Mesenchymal stem cell (in vitro differentiated cells and primary cell): ENCODE results near the gene CCT8.

ENCODE experiments used
- DNase-seq: peaks from one replicate; pipeline ENCODE4 v3.0.0-alpha.2; 2013
- H2AFZ ChIP-seq: one replicate; pipeline ENCODE4 v1.6.1; 2013; ENCODE audit warnings: low read depth, mild to moderate bottlenecking, control low read depth, inconsistent platforms, low read length, moderate library complexity
- H2AK5ac ChIP-seq: 2 replicates; pipeline ENCODE4 v1.6.1; 2013; ENCODE audit warnings: low read length, moderate library complexity, mild to moderate bottlenecking, inconsistent platforms; ENCODE audit not compliant: severe bottlenecking
- H2BK120ac ChIP-seq: one replicate; pipeline ENCODE4 v1.6.1; 2013; ENCODE audit warnings: low read depth, mild to moderate bottlenecking, inconsistent platforms, low read length, moderate library complexity
- H2BK12ac ChIP-seq, 2 experiments: one replicate each; pipeline ENCODE4 v1.6.1; 2013; ENCODE audit warnings: inconsistent platforms in 2 of 2, low read length in 2 of 2, mild to moderate bottlenecking in 2 of 2, moderate library complexity in 2 of 2, control low read depth in 1 of 2
- H2BK15ac ChIP-seq: one replicate; pipeline ENCODE4 v1.6.1; 2013; ENCODE audit warnings: mild to moderate bottlenecking, low read depth, inconsistent platforms; ENCODE audit not compliant: poor library complexity, severe bottlenecking
- H2BK5ac ChIP-seq: 2 replicates; pipeline ENCODE4 v1.6.1; 2013; ENCODE audit warnings: low read depth, mild to moderate bottlenecking, low read length, control low read depth, inconsistent platforms; ENCODE audit not compliant: poor library complexity, severe bottlenecking
- H3K14ac ChIP-seq, 2 experiments: one replicate each; pipeline ENCODE4 v1.6.1; 2013; ENCODE audit warnings: inconsistent platforms in 2 of 2, low read length in 2 of 2, control low read depth in 1 of 2, mild to moderate bottlenecking in 1 of 2, moderate library complexity in 1 of 2
- H3K18ac ChIP-seq, 2 experiments: one replicate each; pipeline ENCODE4 v1.6.1; 2013; ENCODE audit warnings: inconsistent platforms in 2 of 2, low read length in 2 of 2, control low read depth in 1 of 2, low read depth in 1 of 2, mild to moderate bottlenecking in 1 of 2
- H3K23ac ChIP-seq, 2 experiments: one replicate each; pipeline ENCODE4 v1.6.1; 2013; ENCODE audit warnings: inconsistent platforms in 2 of 2, low read length in 2 of 2, mild to moderate bottlenecking in 2 of 2, moderate library complexity in 2 of 2, control low read depth in 1 of 2
- H3K27ac ChIP-seq: 2 replicates; pipeline ENCODE4 v1.5.1; 2013; ENCODE audit warnings: mild to moderate bottlenecking, moderate library complexity, low read length, control low read depth, inconsistent platforms; ENCODE audit not compliant: poor library complexity, severe bottlenecking
- H3K27me3 ChIP-seq, 2 experiments: 2 replicates each; pipeline versions ENCODE4 v1.6.1 to v1.7.0; 2013; ENCODE audit warnings: low read length in 2 of 2, mild to moderate bottlenecking in 2 of 2, moderate library complexity in 2 of 2, control low read depth in 1 of 2, inconsistent platforms in 1 of 2; ENCODE audit not compliant: control insufficient read depth in 1 of 2, insufficient read depth in 1 of 2
- H3K36me3 ChIP-seq, 2 experiments: 2 replicates each; pipeline versions ENCODE4 v1.6.1 to v1.7.0; 2013; ENCODE audit warnings: low read length in 2 of 2, control low read depth in 1 of 2, inconsistent platforms in 1 of 2, low read depth in 1 of 2, mild to moderate bottlenecking in 1 of 2; ENCODE audit not compliant: insufficient read depth in 2 of 2, control insufficient read depth in 1 of 2
- H3K4ac ChIP-seq, 2 experiments: one replicate each; pipeline ENCODE4 v1.6.1; 2013; ENCODE audit warnings: inconsistent platforms in 2 of 2, low read length in 2 of 2, mild to moderate bottlenecking in 2 of 2, moderate library complexity in 2 of 2, control low read depth in 1 of 2, low read depth in 1 of 2
- H3K4me1 ChIP-seq: 2 replicates; pipeline ENCODE4 v1.6.1; 2013; ENCODE audit warnings: low read depth, low read length, control low read depth; ENCODE audit not compliant: control insufficient read depth, insufficient read depth
- H3K4me2 ChIP-seq: 2 replicates; pipeline ENCODE4 v1.6.1; 2013; ENCODE audit warnings: low read length, mild to moderate bottlenecking, inconsistent platforms; ENCODE audit not compliant: poor library complexity, severe bottlenecking
- H3K4me3 ChIP-seq, 2 experiments: 2 replicates each; pipeline versions ENCODE4 v1.5.1 to v1.7.0; 2013; ENCODE audit warnings: low read length in 2 of 2, mild to moderate bottlenecking in 2 of 2, control low read depth in 1 of 2, low read depth in 1 of 2; ENCODE audit not compliant: insufficient read depth in 1 of 2
- H3K79me1 ChIP-seq: replicated peaks from 2 replicates; pipeline ENCODE4 v1.6.1; 2013; ENCODE audit warnings: mild to moderate bottlenecking, control low read depth, low read length, inconsistent platforms; ENCODE audit not compliant: poor library complexity, severe bottlenecking
- H3K9ac ChIP-seq: 2 replicates; pipeline ENCODE4 v1.7.0; 2013; ENCODE audit warnings: mild to moderate bottlenecking, low read length, moderate library complexity
- H3K9me3 ChIP-seq: 2 replicates; pipeline ENCODE4 v1.7.0; 2013; ENCODE audit warnings: mild to moderate bottlenecking, low read length; ENCODE audit not compliant: control insufficient read depth
- H4K8ac ChIP-seq: one replicate; pipeline ENCODE4 v1.6.1; 2013; ENCODE audit warnings: inconsistent platforms, mild to moderate bottlenecking, low read length, moderate library complexity
- H4K91ac ChIP-seq: one replicate; pipeline ENCODE4 v1.6.1; 2013; ENCODE audit warnings: mild to moderate bottlenecking, low read length, inconsistent platforms
- WGBS: methylation state at CpG from one replicate; pipeline ENCODE4 v1.1.7; 2013; ENCODE audit warnings: mixed read lengths; 5-methylcytosine and 5-hydroxymethylcytosine counted together

The CCT8 gene

DNA sequence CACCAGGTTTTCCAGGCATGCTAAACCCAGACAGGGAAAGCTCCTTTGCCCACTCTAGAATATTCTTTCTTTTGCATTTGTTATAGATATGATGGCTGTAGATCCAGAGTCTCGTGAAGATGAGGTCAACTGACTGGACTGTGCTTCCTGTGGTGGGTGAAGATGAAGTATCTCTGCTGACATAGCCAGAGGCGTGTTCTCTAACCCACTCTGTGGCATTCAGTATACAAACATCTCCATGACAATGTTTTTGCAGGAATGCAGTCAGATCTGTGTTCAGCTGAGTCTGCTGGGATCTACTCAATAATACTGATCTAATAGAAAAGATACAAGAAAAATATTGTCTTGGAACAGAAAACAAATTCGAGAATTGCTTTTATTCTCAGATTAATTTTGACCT, 65.6 kb downstream of the CCT8 start:
- no peaks in the 10 kb centered on the region for H3K27me3 ChIP-seq
- no peak overlapping the region for H3K23ac ChIP-seq
- no peak overlapping the region for H3K18ac ChIP-seq
- H3K9ac ChIP-seq: peak overlapping the region; percentile 62
- no peak overlapping the region for H3K4me2 ChIP-seq
- no peak overlapping the region for H2BK15ac ChIP-seq
- H3K4me3 ChIP-seq: no peak overlapping the region
- no peak overlapping the region for H2AK5ac ChIP-seq
- no peak overlapping the region for H2AFZ ChIP-seq
- H4K8ac ChIP-seq: no peak overlapping the region
- H3K4me1 ChIP-seq: peaks cover 3% of the 10 kb centered on the region
- H3K36me3 ChIP-seq: peaks cover 6 to 28% of the 10 kb centered on the region in 2 experiments
- no peak overlapping the region for H4K91ac ChIP-seq
- H3K14ac ChIP-seq: no peak overlapping the region
- H2BK12ac ChIP-seq: no peak overlapping the region
- H3K79me1 ChIP-seq: peaks cover 4% of the 10 kb centered on the region
- DNase-seq: peak; percentile 87
- no peak overlapping the region for H3K27ac ChIP-seq
- WGBS: 70% methylated on average over 2 of the region's 3 CpGs
- no peak overlapping the region for H2BK120ac ChIP-seq
- H3K4ac ChIP-seq: no peak overlapping the region
- no peak overlapping the region for H2BK5ac ChIP-seq
- H3K9me3 ChIP-seq: no peaks in the 10 kb centered on the region

DNA sequence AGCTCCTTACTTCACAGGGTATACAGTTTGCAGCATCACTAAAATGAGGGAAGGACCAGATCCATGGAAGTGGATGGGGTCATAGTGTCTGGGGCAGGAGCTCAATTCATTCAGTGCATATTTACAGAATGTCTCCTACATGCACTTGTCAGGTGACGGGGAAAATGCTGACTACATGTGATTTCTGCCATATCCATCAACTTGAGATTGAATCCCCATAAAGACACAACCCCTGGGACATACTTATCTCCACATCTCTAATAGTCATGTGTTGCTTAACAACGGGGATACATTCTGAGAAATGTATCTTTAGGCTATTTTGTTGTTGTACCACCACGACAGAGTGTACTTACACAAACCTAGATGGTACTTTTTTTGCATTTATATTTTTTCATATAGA, 66.3 kb downstream of the CCT8 start:
- Histone ChIP-seq H3K18ac (no peak overlapping the region), H4K91ac (no peak overlapping the region), H3K4me2 (no peak overlapping the region), H3K36me3 (peaks cover 6 to 28% of the 10 kb centered on the region in 2 experiments), H3K9me3 (no peaks in the 10 kb centered on the region), H4K8ac (no peak overlapping the region), H3K27ac (no peak overlapping the region), H2BK12ac (no peak overlapping the region), H3K4ac (no peak overlapping the region), H2BK5ac (no peak overlapping the region), H2AK5ac (no peak overlapping the region), H3K4me3 (no peak overlapping the region), H3K4me1 (peaks cover 3% of the 10 kb centered on the region), H3K23ac (no peak overlapping the region), H3K27me3 (no peaks in the 10 kb centered on the region), H3K14ac (no peak overlapping the region), H3K79me1 (peaks cover 4% of the 10 kb centered on the region), H2BK15ac (no peak overlapping the region), H2BK120ac (no peak overlapping the region), H3K9ac (peak overlapping the region; percentile 51), H2AFZ (no peak overlapping the region)
- WGBS: 94% methylated on average over 1 of the region's 3 CpGs
- no peak for DNase-seq
